ENCODE data around the gene PLPP3. TPM values are rescaled to one million over a fixed set of nuclear protein-coding genes. Genes with fewer than 3 reads are reported as not detected.

PLPP3 gene
- total RNA-seq, 1 donor from 2014 or later, result 117 TPM

DNA sequence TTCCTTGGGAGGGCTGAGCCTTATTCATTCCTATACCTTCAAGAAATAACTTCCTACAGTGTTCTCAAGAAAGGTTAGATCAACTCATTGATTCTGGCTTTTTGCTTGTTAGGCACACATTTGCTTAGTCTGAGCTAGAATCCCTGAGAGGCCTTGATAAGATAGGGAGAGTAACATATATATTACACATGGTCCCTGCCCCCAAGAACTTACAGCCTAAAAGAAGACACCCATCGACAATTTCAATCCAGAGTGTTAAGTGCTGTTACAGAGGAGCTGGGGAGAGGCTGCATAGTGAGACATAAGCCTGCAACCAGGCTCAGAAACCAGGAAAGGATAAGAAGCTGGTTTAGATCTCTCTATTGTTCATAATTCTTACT, 68.7 kb downstream of the PLPP3 start:
- DNase-seq (no peak), ATAC-seq (ENCODE audit: poor library complexity) (no peak)
- intact Hi-C loops (cut with DNase I), result no loop called here

DNA sequence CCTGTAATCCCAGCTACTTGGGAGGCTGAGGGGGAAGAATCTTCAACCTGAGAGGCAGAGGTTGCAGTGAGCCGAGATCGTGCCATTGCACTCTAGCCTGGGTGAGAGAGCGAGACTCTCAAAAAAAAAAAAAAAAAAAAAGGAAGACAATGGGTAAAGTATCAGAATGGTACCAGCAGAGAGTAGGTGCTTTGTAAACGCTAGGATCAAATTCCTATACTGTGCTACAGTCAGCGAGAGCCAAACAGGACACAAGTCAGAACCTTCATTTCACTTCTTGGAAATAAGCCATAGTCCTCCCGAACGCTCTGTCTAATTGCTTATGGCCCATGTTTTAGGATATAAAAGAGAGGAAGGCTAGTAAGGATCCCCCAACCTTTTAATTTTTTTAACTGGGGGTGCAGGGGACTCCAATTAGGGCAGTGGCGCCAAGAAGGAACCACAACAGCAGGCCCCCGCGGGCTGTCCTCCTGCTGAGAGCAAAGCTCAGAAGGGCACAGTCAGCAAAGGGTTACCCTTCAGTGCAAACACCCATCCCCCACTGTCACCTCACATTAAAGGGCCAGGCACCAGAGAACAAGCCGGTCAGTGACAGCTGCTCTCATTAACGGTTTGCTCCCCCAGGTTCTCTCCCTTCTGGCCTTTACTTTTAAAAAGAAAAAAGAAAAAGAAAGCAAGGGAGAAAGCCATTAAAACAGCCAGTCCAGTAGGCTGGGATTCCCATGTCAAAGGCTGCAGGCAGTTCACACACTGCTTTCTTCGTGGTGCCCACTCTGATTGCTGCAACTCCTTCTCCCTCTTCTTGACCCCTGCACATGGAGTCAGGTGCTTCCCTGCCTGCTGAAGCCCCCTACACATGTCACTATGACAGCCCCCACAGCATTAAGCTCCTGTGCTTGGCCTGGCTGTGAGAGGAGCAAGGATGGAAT, 69.4 kb downstream of the PLPP3 start:
- intact Hi-C loops (cut with DNase I), result loop anchor here (5.0 kb wide), 1 partner anchor 67 kb away; the partner anchor contains the start of gene PLPP3
- ATAC-seq (ENCODE audit: poor library complexity) (no peak), DNase-seq (no peak)

DNA sequence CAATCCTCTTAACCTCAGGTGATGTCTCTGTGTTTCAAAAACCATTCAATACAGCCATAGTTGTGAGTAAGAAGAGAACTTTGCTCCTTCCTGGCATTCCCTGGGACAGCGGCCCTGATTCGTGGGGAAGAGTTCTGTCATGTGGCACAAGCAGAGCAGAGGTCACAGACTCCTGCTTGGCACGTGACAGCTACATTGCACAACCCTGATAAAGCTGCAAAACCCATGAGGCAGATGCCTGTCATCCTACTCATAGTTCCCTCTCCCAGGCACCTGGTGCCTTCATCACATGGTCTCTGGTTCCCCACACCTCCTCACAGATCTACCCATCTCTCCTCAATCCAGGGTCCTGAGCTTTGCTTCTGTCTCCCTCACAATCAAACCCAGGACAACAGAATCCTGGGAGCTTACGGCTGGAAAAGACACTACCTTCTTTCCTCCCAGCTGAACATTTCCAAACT, 70.8 kb downstream of the PLPP3 start:
- DNase-seq (peak; percentile 77), ATAC-seq (ENCODE audit: poor library complexity) (peak; percentile 86)
- intact Hi-C loops (cut with DNase I), result loop anchor here (5.0 kb wide), 1 partner anchor 69 kb away; the partner anchor contains the start of gene PLPP3

DNA sequence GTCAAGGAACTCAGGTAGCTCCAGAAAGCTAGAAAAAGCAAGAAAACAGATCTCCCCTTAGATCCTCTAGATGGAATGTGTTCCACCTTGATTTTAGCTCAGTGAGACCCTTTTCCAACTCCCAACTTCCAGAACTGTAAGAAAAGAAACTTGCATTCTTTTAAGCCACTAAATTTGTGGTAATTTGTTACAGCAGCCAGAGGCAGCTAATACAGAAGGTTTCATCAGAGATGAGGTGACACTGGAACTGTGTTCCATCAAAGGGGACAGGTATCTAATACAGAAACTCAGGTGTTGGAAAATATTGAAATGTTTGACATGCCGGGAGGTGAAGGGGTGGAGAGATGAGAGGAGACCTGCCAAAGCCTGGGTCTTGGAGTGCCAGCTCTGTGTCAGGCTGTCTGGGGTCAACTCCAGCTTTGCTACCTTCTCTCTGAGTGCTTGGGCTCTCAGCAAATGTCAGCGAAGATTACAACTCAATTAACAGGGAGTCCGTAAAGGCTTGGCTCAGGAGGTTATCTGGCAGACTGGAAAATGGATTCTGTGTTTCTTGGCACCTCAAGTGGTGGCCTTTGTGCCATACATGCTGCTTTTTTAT, 71.3 kb downstream of the PLPP3 start:
- peak; percentile 40 for DNase-seq
- intact Hi-C loops (cut with DNase I), result loop anchor here (5.0 kb wide), 1 partner anchor 69 kb away; the partner anchor contains the start of gene PLPP3
- peak; percentile 70 for ATAC-seq (ENCODE audit: poor library complexity)

DNA sequence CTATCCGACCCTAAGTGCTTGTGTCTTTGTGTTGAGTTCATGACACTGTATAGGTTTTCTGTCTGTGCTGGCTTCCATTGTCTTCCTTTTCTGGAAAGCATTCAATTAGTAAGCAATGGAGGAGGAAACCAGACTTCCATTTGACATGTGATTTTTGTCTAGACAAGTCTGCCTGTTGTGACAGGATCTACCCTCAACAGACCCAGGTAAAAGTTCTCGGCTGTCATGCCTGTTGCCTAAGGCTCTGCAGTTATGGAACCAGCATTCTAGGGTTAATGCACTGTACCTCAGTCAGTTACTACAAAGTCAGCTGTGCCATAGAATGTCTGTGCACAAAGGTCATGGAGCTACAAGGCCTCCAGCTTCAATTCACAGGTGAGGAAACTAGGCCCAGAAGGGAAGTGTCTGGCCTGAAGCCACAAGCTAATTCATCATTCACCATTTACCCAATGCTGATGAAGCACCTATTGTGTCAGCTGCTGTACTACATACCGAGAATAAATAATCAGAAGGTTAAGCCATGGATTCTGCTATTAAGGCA, 72.3 kb downstream of the PLPP3 start:
- intact Hi-C loops (cut with DNase I), result loop anchor here (5.0 kb wide), 1 partner anchor 70 kb away; the partner anchor contains the start of gene PLPP3
- no peak for DNase-seq
- ATAC-seq (ENCODE audit: poor library complexity), result no peak

DNA sequence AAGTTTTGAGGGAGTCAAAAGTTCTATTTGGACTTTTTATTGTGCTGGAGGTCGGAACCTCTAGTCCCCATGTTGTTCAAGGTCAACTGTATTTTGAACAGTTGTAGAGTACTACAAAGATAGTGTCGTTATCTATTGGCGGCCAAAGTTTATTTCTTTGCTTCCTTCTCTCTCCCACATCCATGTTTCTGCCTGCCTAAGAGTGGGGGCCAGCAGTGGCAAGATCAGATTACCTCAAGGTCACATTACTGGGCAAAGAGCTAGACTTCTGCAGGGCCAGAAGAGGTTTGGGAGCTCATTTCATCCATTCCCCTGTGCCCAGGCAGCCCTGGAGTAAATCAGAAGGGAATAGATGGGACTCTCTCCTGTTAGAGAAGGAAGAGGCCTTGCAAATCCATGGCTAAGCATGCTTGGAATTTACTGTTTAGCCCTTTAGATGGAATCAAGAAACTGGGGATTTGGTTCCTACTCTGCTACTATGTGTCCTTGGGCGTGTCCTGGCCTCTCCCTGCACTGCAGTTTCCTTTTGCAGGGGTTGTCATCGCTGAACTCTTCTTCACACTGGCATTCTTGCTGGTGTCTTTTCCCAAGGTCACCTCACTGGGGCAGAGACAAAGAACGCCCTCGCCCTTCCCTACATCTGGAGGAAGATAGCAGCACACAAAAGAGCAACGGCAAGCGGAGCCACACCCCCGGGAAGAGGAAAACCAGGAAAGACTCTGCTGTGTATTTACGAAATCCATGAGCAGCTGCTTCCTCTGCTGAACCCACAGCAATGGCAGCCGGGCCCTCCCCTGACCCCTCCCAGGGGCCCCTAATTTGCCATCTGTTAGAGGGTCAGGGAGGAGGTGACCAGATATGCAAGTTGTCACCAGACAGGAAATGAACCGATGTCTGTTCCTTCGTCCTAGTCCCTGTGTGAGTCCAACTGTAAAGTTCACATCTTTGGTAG, 73.3 kb downstream of the PLPP3 start:
- DNase-seq, result peak; percentile 65

DNA sequence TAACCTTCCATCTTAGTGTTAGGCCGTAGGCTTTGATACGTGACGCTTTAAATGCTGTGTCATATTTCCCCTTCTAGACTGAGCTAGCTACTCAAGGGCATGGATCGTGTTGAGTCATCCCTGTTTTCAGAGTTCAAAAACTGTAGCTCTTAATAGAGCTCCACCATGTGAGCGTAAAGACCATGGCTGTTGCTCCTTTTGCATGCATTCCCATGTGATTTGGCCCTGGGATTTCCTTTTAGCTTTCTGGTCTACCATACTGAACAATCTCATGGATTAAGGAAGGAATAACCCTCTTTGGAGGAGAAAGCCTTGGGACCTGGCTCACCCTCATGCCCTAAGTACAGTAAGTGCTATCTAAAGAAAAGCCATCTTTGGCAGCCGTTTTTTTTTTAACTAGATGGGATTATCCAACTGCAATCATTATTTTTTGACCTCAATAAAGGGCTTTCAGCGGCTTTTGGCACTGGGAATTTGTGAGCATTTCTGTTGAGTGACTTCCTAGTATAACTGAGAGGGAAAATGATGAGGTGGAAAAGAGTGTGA, 76.6 kb downstream of the PLPP3 start:
- DNase-seq, result no peak
- ATAC-seq (ENCODE audit: poor library complexity), result peak; percentile 24
- intact Hi-C loops (cut with DNase I), result no loop called here

More for the DNA sequence above, 73.3 kb downstream of the PLPP3 start:
- peak; percentile 3 for ATAC-seq (ENCODE audit: poor library complexity)
- intact Hi-C loops (cut with DNase I), result loop anchor here (5.0 kb wide), 1 partner anchor 71 kb away; the partner anchor contains the start of gene PLPP3

DNA sequence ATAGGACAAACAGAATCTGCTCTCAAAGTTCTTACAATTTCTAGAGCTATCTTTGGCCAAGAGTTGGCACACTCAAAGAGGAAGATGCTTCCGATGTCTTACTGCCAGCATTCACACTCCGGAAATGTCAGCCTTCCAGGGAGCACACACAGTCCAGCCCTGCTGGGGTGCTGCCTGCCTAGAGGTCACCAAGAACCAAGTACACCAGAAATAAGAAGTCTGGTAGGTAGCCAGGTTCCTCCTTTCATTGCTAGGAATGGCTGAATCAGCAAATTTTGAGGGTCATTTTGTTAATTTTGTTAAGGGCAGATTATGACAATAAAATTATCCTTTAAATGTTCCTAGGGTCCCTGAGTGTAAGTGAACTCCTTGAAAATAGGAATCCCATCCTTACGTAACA, 77.5 kb downstream of the PLPP3 start:
- DNase-seq, result peak; percentile 54
- intact Hi-C loops (cut with DNase I), result no loop called here
- peak; percentile 47 for ATAC-seq (ENCODE audit: poor library complexity)

DNA sequence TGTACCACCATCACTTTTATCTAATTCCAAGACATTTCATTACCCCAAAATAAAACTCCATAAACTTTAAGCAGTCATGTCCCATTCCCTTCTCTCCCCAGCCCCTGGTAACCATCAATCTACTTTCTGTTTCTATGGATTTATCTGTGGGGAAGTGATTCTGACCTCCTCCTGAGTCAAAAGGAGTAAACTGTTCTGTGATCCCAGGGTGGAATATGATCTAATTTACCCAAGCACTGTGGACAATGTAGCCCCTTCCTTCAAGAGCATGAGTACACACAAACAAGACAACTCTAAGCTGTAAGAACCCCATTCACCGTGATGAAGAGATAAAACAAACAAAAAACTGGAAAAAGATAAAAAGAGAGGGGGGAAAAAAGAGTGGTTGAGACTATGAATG, 77.9 kb downstream of the PLPP3 start:
- DNase-seq, result no peak
- no peak for ATAC-seq (ENCODE audit: poor library complexity)
- intact Hi-C loops (cut with DNase I), result no loop called here

DNA sequence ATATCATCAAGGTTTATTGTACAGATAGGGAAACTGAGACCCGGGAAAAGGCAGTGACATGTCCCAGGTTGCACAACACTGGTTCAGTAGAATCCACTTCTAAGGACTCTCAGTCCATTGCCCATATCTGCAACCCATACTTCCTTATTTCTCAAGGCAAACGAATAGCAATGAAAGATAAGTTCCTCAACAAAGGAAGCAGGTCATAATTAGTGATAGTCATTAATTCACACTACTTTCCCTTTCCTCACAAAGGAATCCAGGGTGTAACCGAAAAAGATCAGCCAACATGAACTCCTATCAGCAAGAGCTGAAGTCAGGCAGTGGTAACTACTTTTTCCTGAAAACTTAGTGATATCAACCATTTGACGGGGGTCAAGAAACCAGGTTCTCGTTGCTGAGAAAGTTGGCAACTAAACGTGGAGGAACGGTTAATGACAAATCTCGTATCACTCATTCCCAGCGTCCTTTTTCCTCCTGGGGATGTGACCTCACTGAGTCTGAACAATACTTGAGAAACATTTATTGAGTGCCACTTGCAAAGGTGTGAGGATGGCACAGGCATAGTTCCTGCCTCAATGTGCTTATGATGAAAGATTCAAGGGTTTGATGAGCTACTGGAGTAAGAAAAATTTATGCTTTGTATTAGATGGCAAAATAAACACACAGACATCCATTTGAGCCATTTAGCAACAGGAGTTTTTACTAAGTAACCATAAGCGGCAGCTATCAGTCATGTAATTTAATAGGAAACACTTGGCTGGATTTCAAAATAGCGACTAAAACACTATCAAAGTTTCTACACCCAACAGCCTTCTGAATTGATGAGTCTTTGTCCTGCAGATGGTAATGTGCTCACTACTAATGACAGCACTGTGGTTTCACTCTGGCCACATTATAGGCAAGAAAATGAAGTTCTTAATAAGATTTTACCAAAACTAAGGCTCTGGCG, 82.3 kb downstream of the PLPP3 start:
- intact Hi-C loops (cut with DNase I), result no loop called here
- DNase-seq (no peak), ATAC-seq (ENCODE audit: poor library complexity) (no peak)

DNA sequence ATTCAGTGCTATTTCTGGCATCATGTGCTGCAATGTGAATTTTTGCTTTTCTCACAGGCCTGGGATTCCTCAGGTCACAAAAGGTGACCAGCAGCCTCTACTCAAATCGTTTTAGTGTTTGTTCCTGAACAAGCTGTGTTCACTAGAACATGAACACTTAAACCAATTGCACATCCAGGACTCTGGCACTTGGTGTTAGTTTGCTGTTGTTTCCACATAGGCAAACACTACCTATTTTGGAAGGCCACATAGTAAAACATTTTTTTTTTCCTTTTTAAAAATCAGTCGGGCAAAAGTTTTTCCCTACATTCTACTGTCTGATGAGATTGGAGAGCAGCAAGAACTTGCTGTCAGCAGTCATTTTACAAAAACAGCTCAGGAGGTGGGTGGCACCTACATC, 83.2 kb downstream of the PLPP3 start:
- ATAC-seq (ENCODE audit: poor library complexity) (no peak), DNase-seq (no peak)
- intact Hi-C loops (cut with DNase I), result no loop called here

DNA sequence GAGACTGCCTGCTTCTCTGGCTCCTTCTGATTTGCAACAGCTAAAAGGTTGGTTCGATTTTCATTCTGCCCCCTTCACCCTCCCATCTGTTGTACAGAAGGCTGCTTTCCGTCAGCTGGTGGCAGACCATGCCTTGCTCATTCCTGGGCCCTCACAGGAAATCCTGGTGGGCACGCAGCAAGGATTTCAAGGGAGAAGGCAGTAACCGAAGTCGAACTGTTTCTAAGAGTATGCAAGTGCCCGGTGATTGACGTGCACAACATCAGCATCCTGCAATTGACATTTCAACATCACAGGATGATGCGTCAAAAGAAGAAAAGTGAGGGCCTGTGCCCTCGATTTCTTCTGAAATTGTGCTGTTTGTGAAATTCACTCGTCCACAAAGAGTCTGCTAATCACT, 83.8 kb downstream of the PLPP3 start:
- ATAC-seq (ENCODE audit: poor library complexity) (no peak), DNase-seq (no peak)
- intact Hi-C loops (cut with DNase I), result no loop called here

DNA sequence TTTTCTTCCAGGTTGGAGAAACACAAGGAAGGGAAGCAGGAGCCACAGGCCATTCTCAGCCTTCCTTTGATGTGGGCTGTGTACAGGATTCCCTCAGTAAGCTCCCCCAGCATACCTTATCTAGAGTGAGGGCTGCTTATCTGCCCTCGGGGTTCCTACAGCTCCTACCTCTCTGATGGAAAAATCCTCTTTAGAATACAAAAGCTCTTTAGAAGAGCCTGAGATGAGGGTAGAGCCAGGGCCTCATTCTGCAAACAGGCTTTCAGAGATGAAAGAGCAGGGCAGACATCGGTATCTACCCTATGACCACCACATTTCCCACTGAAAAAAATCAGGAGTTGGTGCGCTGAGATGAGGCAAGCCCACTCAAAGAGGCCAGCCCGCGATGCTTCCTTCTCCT, 85.1 kb downstream of the PLPP3 start:
- no peak for DNase-seq
- intact Hi-C loops (cut with DNase I), result no loop called here
- ATAC-seq (ENCODE audit: poor library complexity), result no peak

DNA sequence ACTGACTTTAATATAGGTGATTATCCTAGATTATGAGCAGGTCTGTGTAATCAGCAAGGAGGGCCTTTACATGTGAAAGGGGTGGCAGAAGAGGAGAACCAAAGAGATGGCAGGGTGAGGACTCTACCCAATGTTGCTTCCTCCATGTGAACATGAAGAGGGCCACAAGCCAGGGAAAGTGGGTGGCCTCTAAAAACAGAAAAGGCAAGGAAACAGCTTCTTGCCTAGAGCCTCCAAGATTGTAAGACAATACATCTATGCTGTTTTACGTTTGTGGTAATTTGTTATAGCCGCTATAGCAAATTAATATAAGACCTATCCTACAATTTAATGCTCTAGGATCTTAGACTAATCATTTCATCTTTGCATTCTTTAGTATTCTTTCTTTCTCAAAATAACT, 85.5 kb downstream of the PLPP3 start:
- no peak for DNase-seq
- no peak for ATAC-seq (ENCODE audit: poor library complexity)
- intact Hi-C loops (cut with DNase I), result no loop called here

DNA sequence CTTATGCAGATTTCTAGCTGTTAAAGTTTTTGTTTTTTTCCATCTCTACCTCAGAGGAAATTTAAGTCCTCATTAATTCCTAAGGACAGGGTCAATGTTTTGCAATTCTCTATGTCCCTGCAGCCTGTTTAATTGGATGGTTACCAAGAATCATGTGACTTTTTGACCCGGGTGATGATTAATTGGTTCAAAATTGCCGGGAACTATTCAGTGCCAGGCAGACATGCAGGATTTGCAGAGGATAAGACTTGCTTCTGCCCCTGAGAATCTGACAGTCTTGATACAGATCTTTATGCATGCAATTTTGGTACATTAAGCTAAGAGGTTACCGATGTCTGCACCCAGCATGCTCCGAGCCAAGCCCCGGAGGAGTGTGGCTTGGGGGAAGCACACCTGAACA, 87.9 kb downstream of the PLPP3 start:
- DNase-seq (no peak), ATAC-seq (ENCODE audit: poor library complexity) (peak; percentile 59)
- intact Hi-C loops (cut with DNase I), result no loop called here

DNA sequence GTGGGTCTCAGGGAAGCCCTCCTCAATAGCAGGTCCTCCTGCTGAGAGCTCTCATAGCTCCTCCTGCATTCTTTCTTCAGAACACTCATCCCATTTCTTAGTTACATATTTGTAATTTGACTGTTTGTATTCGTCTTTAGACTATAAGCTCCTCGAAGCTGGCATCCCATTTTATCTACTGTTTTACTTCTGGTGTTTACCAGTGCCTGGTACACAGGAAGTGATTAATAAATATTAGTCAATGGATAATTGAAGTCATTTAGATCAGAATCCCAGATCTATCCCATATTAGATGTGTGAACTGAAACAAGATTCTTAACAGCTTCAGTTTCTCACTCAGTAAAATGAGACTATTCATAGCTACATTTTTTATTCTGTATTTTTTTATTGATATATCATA, 88.7 kb downstream of the PLPP3 start:
- ATAC-seq (ENCODE audit: poor library complexity) (no peak), DNase-seq (no peak)
- intact Hi-C loops (cut with DNase I), result no loop called here

DNA sequence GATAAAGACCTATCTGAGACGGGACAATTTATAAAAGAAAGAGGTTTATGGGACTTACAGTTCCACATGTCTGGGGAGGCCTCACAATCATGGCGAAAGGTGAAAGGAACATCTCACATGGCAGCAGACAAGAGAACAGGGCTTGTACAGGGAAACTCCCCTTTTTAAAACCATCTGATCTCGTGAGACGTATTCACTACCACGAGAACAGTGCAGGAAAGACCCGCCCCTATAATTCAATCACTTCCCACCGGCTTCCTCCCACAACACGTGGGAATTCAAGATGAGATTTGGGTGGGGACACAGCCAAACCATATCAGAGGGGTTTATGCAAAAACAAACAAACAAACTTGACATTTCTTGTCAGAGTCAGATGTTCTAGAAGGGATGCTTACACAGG, 89.7 kb downstream of the PLPP3 start:
- ATAC-seq (ENCODE audit: poor library complexity) (no peak), DNase-seq (no peak)
- intact Hi-C loops (cut with DNase I), result no loop called here

Measured in Right ventricle myocardium superior (tissue), 1 donor.